Measurements from ENCODE around the gene SMIM43.
A peak's percentile ranks its signal among the peaks of the same experiment; 100 is the strongest.
"Not testable (repeated sequence)": the region's sequence is repeated elsewhere in the genome, so short reads cannot be mapped to it uniquely, and the experiment has no call there.

SMIM43 gene

GRCh38 chr4:121733942-121734341 is 31.0 kb downstream of the SMIM43 start:
- Mint-ChIP-seq H3K4me3 (no peak overlapping the region), H3K36me3 (no peaks in the 10 kb centered on the region), H3K4me1 (no peaks in the 10 kb centered on the region), H3K9me3 (no peaks in the 10 kb centered on the region), H3K27ac (no peak overlapping the region)
- ATAC-seq = no peak
- DNase-seq (ENCODE audit: low spot score in 2 of 2) = no peak

- not testable (repeated sequence) for ATAC-seq; DNase-seq (ENCODE audit: low spot score in 2 of 2); H3K4me1 Mint-ChIP-seq; H3K36me3 Mint-ChIP-seq; H3K4me3 Mint-ChIP-seq; H3K27ac Mint-ChIP-seq; H3K9me3 Mint-ChIP-seq
Observed at GRCh38 chr4:121729753-121730152, 35.2 kb downstream of the SMIM43 start.

GRCh38 chr4:121728798-121729226 is 36.2 kb downstream of the SMIM43 start:
- ATAC-seq (peak; percentile 12), DNase-seq (ENCODE audit: low spot score in 2 of 2) (no peak)

GRCh38 chr4:121728066-121728465 is 36.9 kb downstream of the SMIM43 start:
- ATAC-seq = no peak
- H3K36me3 Mint-ChIP-seq = no peaks in the 10 kb centered on the region
- no peak overlapping the region for H3K4me3 Mint-ChIP-seq
- no peak overlapping the region for H3K27ac Mint-ChIP-seq
- no peaks in the 10 kb centered on the region for H3K9me3 Mint-ChIP-seq
- no peak for DNase-seq (ENCODE audit: low spot score in 2 of 2)
- no peaks in the 10 kb centered on the region for H3K4me1 Mint-ChIP-seq

More at GRCh38 chr4:121728798-121729226, 36.2 kb downstream of the SMIM43 start:
- Mint-ChIP-seq H3K9me3 (no peaks in the 10 kb centered on the region), H3K36me3 (no peaks in the 10 kb centered on the region), H3K4me1 (no peaks in the 10 kb centered on the region), H3K27ac (no peak overlapping the region), H3K4me3 (no peak overlapping the region)

- Mint-ChIP-seq H3K4me3 (no peak overlapping the region), H3K4me1 (no peaks in the 10 kb centered on the region), H3K9me3 (no peaks in the 10 kb centered on the region), H3K27ac (no peak overlapping the region), H3K36me3 (no peaks in the 10 kb centered on the region)
- ATAC-seq (peak; percentile 95), DNase-seq (ENCODE audit: low spot score in 2 of 2) (peak in 1 of 2 donors; percentile 11)
Observed at GRCh38 chr4:121726642-121727268, 38.2 kb downstream of the SMIM43 start.

- Mint-ChIP-seq H3K36me3 (no peaks in the 10 kb centered on the region), H3K4me3 (no peak overlapping the region), H3K9me3 (no peaks in the 10 kb centered on the region), H3K27ac (no peak overlapping the region), H3K4me1 (no peaks in the 10 kb centered on the region)
- ATAC-seq (no peak), DNase-seq (ENCODE audit: low spot score in 2 of 2) (no peak)
Observed at GRCh38 chr4:121724671-121725070, 40.3 kb downstream of the SMIM43 start.

- Mint-ChIP-seq H3K36me3 (no peaks in the 10 kb centered on the region), H3K4me1 (no peaks in the 10 kb centered on the region), H3K4me3 (no peak overlapping the region), H3K9me3 (no peaks in the 10 kb centered on the region), H3K27ac (no peak overlapping the region)
- ATAC-seq = no peak
- no peak for DNase-seq (ENCODE audit: low spot score in 2 of 2)
Observed at GRCh38 chr4:121721700-121722099, 43.3 kb downstream of the SMIM43 start.

GRCh38 chr4:121720109-121720508 is 44.9 kb downstream of the SMIM43 start:
- H3K27ac Mint-ChIP-seq = no peak overlapping the region
- no peak overlapping the region for H3K4me3 Mint-ChIP-seq
- no peaks in the 10 kb centered on the region for H3K36me3 Mint-ChIP-seq
- no peak for DNase-seq (ENCODE audit: low spot score in 2 of 2)
- no peaks in the 10 kb centered on the region for H3K4me1 Mint-ChIP-seq
- ATAC-seq = no peak
- H3K9me3 Mint-ChIP-seq = no peaks in the 10 kb centered on the region

- DNase-seq (ENCODE audit: low spot score in 2 of 2) = no peak
- no peaks in the 10 kb centered on the region for H3K36me3 Mint-ChIP-seq
Observed at GRCh38 chr4:121717680-121718237, 47.2 kb downstream of the SMIM43 start.

GRCh38 chr4:121714548-121714947 is 50.4 kb downstream of the SMIM43 start:
- no peak overlapping the region for H3K4me3 Mint-ChIP-seq
- H3K36me3 Mint-ChIP-seq = no peaks in the 10 kb centered on the region
- H3K9me3 Mint-ChIP-seq = no peaks in the 10 kb centered on the region
- no peak overlapping the region for H3K27ac Mint-ChIP-seq
- DNase-seq (ENCODE audit: low spot score in 2 of 2) (no peak), ATAC-seq (no peak)
- H3K4me1 Mint-ChIP-seq = peaks cover 15% of the 10 kb centered on the region

More at GRCh38 chr4:121717680-121718237, 47.2 kb downstream of the SMIM43 start:
- Mint-ChIP-seq H3K9me3 (no peaks in the 10 kb centered on the region), H3K27ac (no peak overlapping the region), H3K4me1 (no peaks in the 10 kb centered on the region), H3K4me3 (no peak overlapping the region)
- no peak for ATAC-seq

- peaks cover 31% of the 10 kb centered on the region for H3K4me1 Mint-ChIP-seq
- no peak for DNase-seq (ENCODE audit: low spot score in 2 of 2)
- no peak overlapping the region for H3K27ac Mint-ChIP-seq
- no peaks in the 10 kb centered on the region for H3K9me3 Mint-ChIP-seq
- ATAC-seq = no peak
- H3K36me3 Mint-ChIP-seq = no peaks in the 10 kb centered on the region
- no peak overlapping the region for H3K4me3 Mint-ChIP-seq
Observed at GRCh38 chr4:121712783-121713182, 52.2 kb downstream of the SMIM43 start.

- no peak overlapping the region for H3K27ac Mint-ChIP-seq
- peak overlapping the region; percentile 34 for H3K4me3 Mint-ChIP-seq
Observed at GRCh38 chr4:121712001-121712651, 52.8 kb downstream of the SMIM43 start.

GRCh38 chr4:121711263-121712000 is 53.5 kb downstream of the SMIM43 start:
- ATAC-seq (peak; percentile 66), DNase-seq (ENCODE audit: low spot score in 2 of 2) (peak; percentile 22 to 65)
- no peak overlapping the region for H3K27ac Mint-ChIP-seq
- no peaks in the 10 kb centered on the region for H3K9me3 Mint-ChIP-seq
- peaks cover 7% of the 10 kb centered on the region for H3K36me3 Mint-ChIP-seq
- peak overlapping the region; percentile 34 for H3K4me3 Mint-ChIP-seq
- peaks cover 44% of the 10 kb centered on the region for H3K4me1 Mint-ChIP-seq

More at GRCh38 chr4:121712001-121712651, 52.8 kb downstream of the SMIM43 start:
- H3K9me3 Mint-ChIP-seq = no peaks in the 10 kb centered on the region
- no peaks in the 10 kb centered on the region for H3K36me3 Mint-ChIP-seq
- ATAC-seq = no peak
- H3K4me1 Mint-ChIP-seq = peaks cover 38% of the 10 kb centered on the region
- no peak for DNase-seq (ENCODE audit: low spot score in 2 of 2)

GRCh38 chr4:121709766-121710405 is 55.1 kb downstream of the SMIM43 start:
- H3K4me1 Mint-ChIP-seq = peaks cover 47% of the 10 kb centered on the region

More at GRCh38 chr4:121709766-121710405, 55.1 kb downstream of the SMIM43 start:
- Mint-ChIP-seq H3K27ac (no peak overlapping the region), H3K9me3 (no peaks in the 10 kb centered on the region), H3K36me3 (peaks cover 10% of the 10 kb centered on the region), H3K4me3 (no peak overlapping the region)
- ATAC-seq = peak; percentile 55
- DNase-seq (ENCODE audit: low spot score in 2 of 2) = no peak

Data from stimulated activated effector memory CD8-positive, alpha-beta T cell treated with anti-CD3 and anti-CD28 coated beads, Interleukin-12 subunit alpha, Interleukin-12 subunit beta, amount 100 ng/mL, for 72 hours (primary cell).